CD4-positive, alpha-beta T cell treated with Interleukin-6 at 100 ng/mL for 8 hours (primary cell): ENCODE results near the gene POU1F1.
"Not testable (repeated sequence)": the region's sequence is repeated elsewhere in the genome, so short reads cannot be mapped to it uniquely, and the experiment has no call there.

Experiments
- DNase-seq: peaks from one replicate; pipeline ENCODE4 v3.0.0-alpha.2; 2020; ENCODE audit warnings: mixed read lengths, low spot score

The POU1F1 gene

GRCh38 chr3:87250009-87250408, 26.4 kb downstream of the POU1F1 start:
- DNase-seq: no peak

GRCh38 chr3:87248831-87249230, 27.6 kb downstream of the POU1F1 start:
- no peak for DNase-seq

GRCh38 chr3:87248231-87248630, 28.2 kb downstream of the POU1F1 start:
- not testable (repeated sequence) for DNase-seq

GRCh38 chr3:87247430-87247773, 29.0 kb downstream of the POU1F1 start:
- DNase-seq: no peak

- DNase-seq: no peak
Measured at GRCh38 chr3:87246662-87247429, 29.5 kb downstream of the POU1F1 start.

- DNase-seq: no peak
Measured at GRCh38 chr3:87236093-87236492, 40.3 kb downstream of the POU1F1 start.

- DNase-seq: no peak
Measured at GRCh38 chr3:87233805-87234204, 42.6 kb downstream of the POU1F1 start.

- no peak for DNase-seq
Measured at GRCh38 chr3:87229113-87229512, 47.3 kb downstream of the POU1F1 start.

GRCh38 chr3:87228316-87228715, 48.1 kb downstream of the POU1F1 start:
- DNase-seq: no peak

- no peak for DNase-seq
Measured at GRCh38 chr3:87227835-87228144, 48.6 kb downstream of the POU1F1 start.

- peak; percentile 91 for DNase-seq
Measured at GRCh38 chr3:87227104-87227834, 49.1 kb downstream of the POU1F1 start, which contains the start of gene CHMP2B. CHMP2B (plus strand) TSS chr3:87227309; CDS start chr3:87227523, 214 bp downstream.

GRCh38 chr3:87225659-87226058, 50.7 kb downstream of the POU1F1 start:
- DNase-seq: no peak

- no peak for DNase-seq
Measured at GRCh38 chr3:87219611-87220010, 56.8 kb downstream of the POU1F1 start.

- DNase-seq: no peak
Measured at GRCh38 chr3:87218560-87218959, 57.8 kb downstream of the POU1F1 start.
